HEK293 (cell line): ENCODE results near the gene SH3PXD2B.
A peak's percentile ranks its signal among the peaks of the same experiment; 100 is the strongest.

Source experiments
- CTCF ChIA-PET: fragments of 350-600 bp; formaldehyde crosslinking; extraction: SDS; loops from one replicate; lab custom pipeline; 2021; ENCODE audit warnings: antibody characterized with exemption; lab: Yijun Ruan, JAX
- POLR2A ChIA-PET: fragments of 300-600 bp; formaldehyde crosslinking; extraction: SDS; loops from one replicate; lab custom pipeline; 2020; ENCODE audit warnings: antibody characterized with exemption, inconsistent platforms; lab: Yijun Ruan, JAX
- H3K27ac ChIP-seq: fragments of 200-500 bp; sonication (Bioruptor generic); 2 replicates; pipeline ENCODE4 v1.5.1; 2014; ENCODE audit warnings: low read depth, low read length, control low read depth, inconsistent platforms; ENCODE audit errors: extremely low read depth
- H3K36me3 ChIP-seq, 2 experiments: fragments of 200-500 bp in 1 of 2; sonication (Bioruptor generic) in 1 of 2; 1 replicate in 1 of 2; 2 replicates in 1 of 2; pipeline ENCODE4 v1.5.1; 2014 to 2017; ENCODE audit warnings: inconsistent platforms in 2 of 2, low read length in 2 of 2; ENCODE audit not compliant: control insufficient read depth in 2 of 2, insufficient read depth in 1 of 2
- H3K4me1 ChIP-seq: fragments of 200-500 bp; sonication (Bioruptor generic); 2 replicates; pipeline ENCODE4 v1.5.1; 2014; ENCODE audit warnings: mild to moderate bottlenecking, low read length, inconsistent platforms; ENCODE audit not compliant: control insufficient read depth, insufficient read depth
- H3K4me3 ChIP-seq: 2 replicates; pipeline ENCODE4 v1.5.1; 2011; ENCODE audit warnings: low read depth, mild to moderate bottlenecking, control low read depth, low read length, moderate library complexity
- H3K9me3 ChIP-seq: fragments of 200-500 bp; sonication (Bioruptor generic); 2 replicates; pipeline ENCODE4 v1.5.1; 2014; ENCODE audit warnings: low read depth, low read length, inconsistent platforms; ENCODE audit not compliant: control insufficient read depth, insufficient read depth
- ZNF146 ChIP-seq: fragments of 450-650 bp; formaldehyde crosslinking; IDR thresholded peaks from 2 replicates; pipeline ENCODE4 v1.5.1; 2016; ENCODE audit warnings: missing biosample characterization, missing genetic modification characterization
- ZNF23 ChIP-seq: fragments of 450-650 bp; formaldehyde crosslinking; IDR thresholded peaks from 2 replicates; pipeline ENCODE4 v1.5.1; 2016; ENCODE audit warnings: missing biosample characterization, missing genetic modification characterization, borderline replicate concordance
- ZNF280C ChIP-seq: fragments of 450-650 bp; formaldehyde crosslinking; IDR thresholded peaks from 2 replicates; pipeline ENCODE4 v1.5.1; 2016; ENCODE audit warnings: missing biosample characterization, missing genetic modification characterization
- ZNF423 ChIP-seq: fragments of 450-650 bp; formaldehyde crosslinking; IDR thresholded peaks from 2 replicates; pipeline ENCODE4 v1.5.1; 2016; ENCODE audit warnings: missing biosample characterization, missing genetic modification characterization
- ZNF473 ChIP-seq: fragments of 450-650 bp; formaldehyde crosslinking; IDR thresholded peaks from 2 replicates; pipeline ENCODE4 v1.5.1; 2017; ENCODE audit warnings: missing biosample characterization, missing genetic modification characterization
- ZNF580 ChIP-seq: fragments of 450-650 bp; formaldehyde crosslinking; IDR thresholded peaks from 2 replicates; pipeline ENCODE4 v1.5.1; 2016; ENCODE audit warnings: missing biosample characterization, missing genetic modification characterization
- ZNF600 ChIP-seq: fragments of 450-650 bp; formaldehyde crosslinking; IDR thresholded peaks from 2 replicates; pipeline ENCODE4 v1.5.1; 2016; ENCODE audit warnings: missing biosample characterization, missing genetic modification characterization
- TF ChIP-seq, protein P1 (sequence below): fragments of 450-650 bp; formaldehyde crosslinking; IDR thresholded peaks from 2 replicates; pipeline ENCODE4 v1.5.1; 2016; ENCODE audit warnings: missing biosample characterization, missing genetic modification characterization

The SH3PXD2B gene

GRCh38 chr5:172280317-172280716 lies 174.0 kb downstream of the SH3PXD2B start:
- ChIA-PET CTCF (interaction anchor here (0.6 to 1.1 kb wide), 6 partner anchors 9 to 887 kb away, joined by 3 to 5 read pairs (median 4); no protein-coding TSS in a partner anchor), POLR2A (no interaction called here)
- H3K4me3 ChIP-seq = no peak overlapping the region
- no peaks in the 10 kb centered on the region for H3K9me3 ChIP-seq
- H3K4me1 ChIP-seq = peaks cover 18% of the 10 kb centered on the region
- TF ChIP-seq ZNF423 (tag by site-specific recombination) (no peak), ZNF23 (tag by site-specific recombination) (no peak)
- TF ChIP-seq, protein P1, sequence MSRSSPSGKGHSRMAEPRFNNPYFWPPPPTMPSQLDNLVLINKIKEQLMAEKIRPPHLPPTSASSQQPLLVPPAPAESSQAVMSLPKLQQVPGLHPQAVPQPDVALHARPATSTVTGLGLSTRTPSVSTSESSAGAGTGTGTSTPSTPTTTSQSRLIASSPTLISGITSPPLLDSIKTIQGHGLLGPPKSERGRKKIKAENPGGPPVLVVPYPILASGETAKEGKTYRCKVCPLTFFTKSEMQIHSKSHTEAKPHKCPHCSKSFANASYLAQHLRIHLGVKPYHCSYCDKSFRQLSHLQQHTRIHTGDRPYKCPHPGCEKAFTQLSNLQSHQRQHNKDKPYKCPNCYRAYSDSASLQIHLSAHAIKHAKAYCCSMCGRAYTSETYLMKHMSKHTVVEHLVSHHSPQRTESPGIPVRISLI (tag by site-specific recombination) = peak; percentile 52; the same call in 1 of the 2 replicates
- H3K27ac ChIP-seq = no peak overlapping the region
- peaks cover 0 to 4% of the 10 kb centered on the region in 2 experiments; a peak in 2 of 3 replicates for H3K36me3 ChIP-seq

DNA sequence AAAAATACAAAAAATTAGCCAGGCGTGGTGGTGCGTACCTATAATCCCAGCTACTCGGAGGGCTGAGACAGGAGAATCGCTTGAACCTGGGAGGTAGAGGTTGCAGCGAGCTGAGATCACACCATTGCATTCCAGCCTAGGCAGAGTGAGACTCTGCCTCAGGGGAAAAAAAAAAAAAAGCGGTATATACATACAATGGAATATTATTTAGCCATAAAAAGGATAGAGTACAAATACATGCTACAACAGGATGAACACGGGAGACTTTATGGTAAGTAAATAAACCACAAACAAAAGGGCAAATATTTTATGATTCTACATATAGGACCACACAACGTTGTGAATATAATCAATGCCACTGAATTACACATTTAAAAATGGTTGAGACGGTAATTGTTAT lies 176.0 kb downstream of the SH3PXD2B start:
- CTCF ChIA-PET = interaction anchor here (0.7 kb wide), 1 partner anchor 1843 kb away, joined by 3 read pairs; no protein-coding TSS in a partner anchor
- Histone ChIP-seq H3K27ac (no peak overlapping the region), H3K9me3 (no peaks in the 10 kb centered on the region), H3K36me3 (peaks cover 0 to 4% of the 10 kb centered on the region in 2 experiments; a peak in 2 of 3 replicates), H3K4me3 (no peak overlapping the region), H3K4me1 (peaks cover 13% of the 10 kb centered on the region)
- TF ChIP-seq ZNF580 (tag by site-specific recombination) = 0 out of 2 replicates have a peak, but pooled peaks have one; percentile 62
- peak; percentile 88 for TF ChIP-seq ZNF146
- TF ChIP-seq ZNF473 = no peak
- POLR2A ChIA-PET = no interaction called here

GRCh38 chr5:172276214-172276613 lies 178.1 kb downstream of the SH3PXD2B start:
- TF ChIP-seq ZNF600 (tag by site-specific recombination) (peak; percentile 18; the same call in 1 of the 2 replicates), ZNF280C (tag by site-specific recombination) (no peak)
- ChIA-PET POLR2A (interaction anchor here (0.5 to 0.6 kb wide), 2 partner anchors 176 to 1417 kb away, joined by 4 to 5 read pairs; no protein-coding TSS in a partner anchor), CTCF (no interaction called here)
- Histone ChIP-seq H3K27ac (no peak overlapping the region), H3K4me1 (peaks cover 9% of the 10 kb centered on the region), H3K36me3 (peaks cover 0 to 4% of the 10 kb centered on the region in 2 experiments; a peak in 2 of 3 replicates), H3K9me3 (no peaks in the 10 kb centered on the region), H3K4me3 (no peak overlapping the region)
